ENCODE measurements around the gene TMEM163.

- no peak for TF ChIP-seq TAF1 (IDR thresholded peaks at IDR 0.05; ENCODE audit: low read depth, low read length)
- no peak for TF ChIP-seq POLR2AphosphoS5 (IDR thresholded peaks at IDR 0.05; ENCODE audit: low read depth, low read length)
- no peak for TF ChIP-seq POLR2A (IDR thresholded peaks at IDR 0.05; ENCODE audit: low read depth, low read length)
- no peak for TF ChIP-seq PAX5 (IDR thresholded peaks at IDR 0.05; ENCODE audit: insufficient read depth, low read length, severe bottlenecking)
- no peak for TF ChIP-seq SPI1 (IDR thresholded peaks at IDR 0.05; ENCODE audit: low read depth, low read length)
- TF ChIP-seq POU2F2 (IDR thresholded peaks at IDR 0.05; ENCODE audit: low read depth, low read length) = no peak
These were observed 146.3 kb downstream of the TMEM163 start for GRCh38 chr2:134572314-134573084.
